Trophoblast cell (in vitro differentiated cells and primary cell): Measurements from ENCODE around the gene IFNK.

Experiments used
- DNase-seq, 2 donors: peaks; one replicate each; pipeline ENCODE4 v3.0.0-alpha.2; 2016
- H2AFZ ChIP-seq: 2 replicates; pipeline ENCODE4 v1.6.1; 2013; ENCODE audit warnings: low read length, moderate library complexity, mild to moderate bottlenecking; ENCODE audit not compliant: insufficient read depth, poor library complexity
- H2AK5ac ChIP-seq: 2 replicates; pipeline ENCODE4 v1.6.1; 2013; ENCODE audit warnings: mild to moderate bottlenecking, low read length
- H2BK120ac ChIP-seq: 2 replicates; pipeline ENCODE4 v1.6.1; 2013; ENCODE audit warnings: low read length, mild to moderate bottlenecking, moderate library complexity; ENCODE audit not compliant: insufficient read depth, poor library complexity
- H2BK12ac ChIP-seq: 2 replicates; pipeline ENCODE4 v1.6.1; 2013; ENCODE audit warnings: mild to moderate bottlenecking, low read length, moderate library complexity
- H2BK5ac ChIP-seq: 2 replicates; pipeline ENCODE4 v1.6.1; 2013; ENCODE audit warnings: low read length, low read depth, moderate library complexity, mild to moderate bottlenecking; ENCODE audit not compliant: poor library complexity
- H3K14ac ChIP-seq: 2 replicates; pipeline ENCODE4 v1.6.1; 2013; ENCODE audit warnings: mild to moderate bottlenecking, low read length
- H3K18ac ChIP-seq: 2 replicates; pipeline ENCODE4 v1.6.1; 2013; ENCODE audit warnings: mild to moderate bottlenecking, low read length
- H3K23ac ChIP-seq: 2 replicates; pipeline ENCODE4 v1.6.1; 2013; ENCODE audit warnings: low read length
- H3K27ac ChIP-seq: 2 replicates; pipeline ENCODE4 v1.5.1; 2013; ENCODE audit warnings: low read depth, mild to moderate bottlenecking, inconsistent platforms, low read length, moderate library complexity
- H3K27me3 ChIP-seq: 2 replicates; pipeline ENCODE4 v1.6.1; 2013; ENCODE audit warnings: inconsistent platforms, mild to moderate bottlenecking, low read length, moderate library complexity; ENCODE audit not compliant: insufficient read depth
- H3K36me3 ChIP-seq, 2 experiments: 1 replicate in 1 of 2; 2 replicates in 1 of 2; pipeline ENCODE4 v1.6.1; 2013; ENCODE audit warnings: low read length in 2 of 2, mild to moderate bottlenecking in 2 of 2, moderate library complexity in 1 of 2; ENCODE audit not compliant: insufficient read depth in 2 of 2, control insufficient read depth in 1 of 2
- H3K4ac ChIP-seq: 2 replicates; pipeline ENCODE4 v1.6.1; 2013; ENCODE audit warnings: low read depth, mild to moderate bottlenecking, low read length, moderate library complexity
- H3K4me1 ChIP-seq, 2 experiments: 1 replicate in 1 of 2; 2 replicates in 1 of 2; pipeline ENCODE4 v1.6.1; 2013; ENCODE audit warnings: low read length in 2 of 2, mild to moderate bottlenecking in 2 of 2, moderate library complexity in 1 of 2; ENCODE audit not compliant: insufficient read depth in 2 of 2, control insufficient read depth in 1 of 2
- H3K4me2 ChIP-seq: 2 replicates; pipeline ENCODE4 v1.6.1; 2013; ENCODE audit warnings: inconsistent platforms, mild to moderate bottlenecking, low read length, moderate library complexity
- H3K4me3 ChIP-seq: 2 replicates; pipeline ENCODE4 v1.5.1; 2013; ENCODE audit warnings: mild to moderate bottlenecking, low read depth, low read length, inconsistent platforms
- H3K79me1 ChIP-seq: one replicate; pipeline ENCODE4 v1.6.1; 2013; ENCODE audit warnings: low read length
- H3K79me2 ChIP-seq: 2 replicates; pipeline ENCODE4 v1.6.1; 2013; ENCODE audit warnings: low read length, mild to moderate bottlenecking; ENCODE audit not compliant: control insufficient read depth, insufficient read depth, poor library complexity
- H3K9ac ChIP-seq: 2 replicates; pipeline ENCODE4 v1.6.1; 2013; ENCODE audit warnings: mild to moderate bottlenecking, low read length
- H3K9me3 ChIP-seq: 2 replicates; pipeline ENCODE4 v1.6.1; 2013; ENCODE audit warnings: low read depth, mild to moderate bottlenecking, control low read depth, inconsistent platforms, low read length; ENCODE audit not compliant: insufficient read depth
- H4K12ac ChIP-seq: 2 replicates; pipeline ENCODE4 v1.6.1; 2013; ENCODE audit warnings: low read depth, mild to moderate bottlenecking, low read length, moderate library complexity
- H4K8ac ChIP-seq: 2 replicates; pipeline ENCODE4 v1.6.1; 2013; ENCODE audit warnings: low read depth, mild to moderate bottlenecking, low read length, moderate library complexity
- H4K91ac ChIP-seq: one replicate; pipeline ENCODE4 v1.6.1; 2013; ENCODE audit warnings: low read depth, mild to moderate bottlenecking, low read length, moderate library complexity
- WGBS: extraction: QIAGEN DNeasy Blood & Tissue Kit; methylation state at CpG from one replicate; pipeline ENCODE4 v1.1.7; 2013; ENCODE audit warnings: missing lambda C conversion rate; ENCODE audit not compliant: insufficient read length, insufficient coverage; ENCODE audit errors: extremely low coverage; 5-methylcytosine and 5-hydroxymethylcytosine counted together

Gene IFNK

DNA sequence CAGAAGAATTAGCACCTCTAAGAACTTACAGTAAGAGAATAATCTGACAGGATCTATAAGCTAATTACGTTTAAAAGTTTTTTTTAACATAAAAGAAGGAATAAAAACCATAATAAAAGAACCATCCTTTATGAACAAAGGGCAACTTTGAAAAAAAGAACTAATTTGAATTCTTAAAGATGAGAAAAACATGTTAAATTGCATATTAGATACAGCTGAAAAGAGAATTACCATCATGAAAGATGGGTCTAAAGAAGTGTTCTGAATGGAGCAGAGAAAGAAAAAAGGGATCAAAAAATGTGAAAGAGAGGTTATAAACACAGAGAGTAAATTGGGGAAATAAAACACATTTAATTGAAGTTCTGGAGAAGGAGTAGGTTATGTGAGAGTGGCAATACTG, 45.8 kb upstream of the IFNK start:
- no peak overlapping the region for H3K4ac ChIP-seq
- no peak overlapping the region for H4K8ac ChIP-seq
- WGBS = no CpG with 5 or more reads among the region's 1 CpG
- peaks cover 0 to 5% of the 10 kb centered on the region in 2 experiments for H3K4me1 ChIP-seq
- no peak overlapping the region for H2BK12ac ChIP-seq
- no peak overlapping the region for H2AK5ac ChIP-seq
- no peaks in the 10 kb centered on the region for H3K79me2 ChIP-seq
- no peaks in the 10 kb centered on the region for H3K27me3 ChIP-seq
- no peaks in the 10 kb centered on the region for H3K36me3 ChIP-seq
- no peaks in the 10 kb centered on the region for H3K9me3 ChIP-seq
- no peak overlapping the region for H4K91ac ChIP-seq
- no peak overlapping the region for H3K4me3 ChIP-seq
- no peak overlapping the region for H3K27ac ChIP-seq
- no peak for DNase-seq
- no peak overlapping the region for H2AFZ ChIP-seq
- H3K18ac ChIP-seq = no peak overlapping the region
- H3K79me1 ChIP-seq = no peaks in the 10 kb centered on the region
- H2BK120ac ChIP-seq = no peak overlapping the region
- no peak overlapping the region for H3K9ac ChIP-seq
- H3K23ac ChIP-seq = no peak overlapping the region
- no peak overlapping the region for H3K4me2 ChIP-seq
- H4K12ac ChIP-seq = no peak overlapping the region
- no peak overlapping the region for H3K14ac ChIP-seq
- no peak overlapping the region for H2BK5ac ChIP-seq

DNA sequence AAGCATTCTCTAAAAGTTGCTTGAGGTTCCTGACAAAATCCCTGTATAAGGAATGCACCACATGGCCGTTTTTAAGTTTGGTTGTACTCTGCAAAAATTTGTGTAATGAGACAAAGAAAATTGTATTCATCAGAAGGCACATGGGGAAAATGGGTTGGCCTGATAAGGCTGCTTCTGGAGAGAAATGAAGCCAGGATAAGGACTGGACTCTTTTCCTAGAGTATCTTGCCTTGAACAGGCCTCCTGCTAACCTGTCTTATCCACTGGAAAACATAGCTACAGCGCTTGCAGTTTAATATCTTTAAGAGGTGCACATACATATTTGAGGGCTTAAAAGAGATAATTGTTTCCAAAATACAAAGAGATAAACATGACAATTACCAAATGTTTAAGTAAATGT, 41.4 kb upstream of the IFNK start:
- H2BK12ac ChIP-seq = no peak overlapping the region
- no peak overlapping the region for H2BK5ac ChIP-seq
- no peak overlapping the region for H3K4ac ChIP-seq
- no peak overlapping the region for H3K9ac ChIP-seq
- no peaks in the 10 kb centered on the region for H3K27me3 ChIP-seq
- no peaks in the 10 kb centered on the region for H3K9me3 ChIP-seq
- no peaks in the 10 kb centered on the region for H3K36me3 ChIP-seq
- no peak overlapping the region for H3K4me3 ChIP-seq
- no peak overlapping the region for H3K18ac ChIP-seq
- no peak overlapping the region for H2AK5ac ChIP-seq
- H3K23ac ChIP-seq = no peak overlapping the region
- H4K12ac ChIP-seq = no peak overlapping the region
- no peak overlapping the region for H3K4me2 ChIP-seq
- H4K91ac ChIP-seq = no peak overlapping the region
- no peak overlapping the region for H4K8ac ChIP-seq
- H3K79me2 ChIP-seq = peaks cover 3% of the 10 kb centered on the region
- WGBS = no CpG with 5 or more reads among the region's 2 CpGs
- H3K14ac ChIP-seq = no peak overlapping the region
- H3K79me1 ChIP-seq = peaks cover 5% of the 10 kb centered on the region
- no peak overlapping the region for H2BK120ac ChIP-seq
- no peak overlapping the region for H2AFZ ChIP-seq
- H3K27ac ChIP-seq = no peak overlapping the region
- DNase-seq = no peak
- peaks cover 6 to 10% of the 10 kb centered on the region in 2 experiments for H3K4me1 ChIP-seq

DNA sequence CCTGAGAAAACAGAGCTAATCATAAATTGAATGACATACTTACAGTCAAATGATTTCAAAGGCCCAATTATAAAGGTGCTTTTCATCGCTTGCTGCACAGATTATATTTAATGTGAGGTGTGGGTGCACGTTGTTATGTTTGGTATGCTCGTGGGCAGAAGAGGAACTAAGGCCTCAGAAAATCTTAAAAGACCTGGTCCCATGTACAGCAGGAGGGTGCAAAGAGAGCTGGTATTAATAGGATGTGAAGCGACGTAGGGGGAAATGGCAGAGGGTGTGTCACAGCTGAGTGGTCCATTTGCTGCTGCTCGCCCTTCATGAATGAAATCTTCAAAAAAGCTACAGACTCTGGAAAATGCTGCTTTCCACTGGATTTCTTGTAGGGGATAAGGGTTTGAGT, 40.5 kb upstream of the IFNK start:
- Histone ChIP-seq H4K8ac (no peak overlapping the region), H3K27ac (no peak overlapping the region), H3K79me2 (peaks cover 3% of the 10 kb centered on the region), H2AK5ac (no peak overlapping the region), H4K91ac (no peak overlapping the region), H3K14ac (no peak overlapping the region), H2BK5ac (no peak overlapping the region), H2BK12ac (no peak overlapping the region), H3K4me3 (no peak overlapping the region), H3K4ac (no peak overlapping the region), H3K9ac (no peak overlapping the region), H3K27me3 (no peaks in the 10 kb centered on the region), H3K36me3 (no peaks in the 10 kb centered on the region), H2BK120ac (no peak overlapping the region), H3K4me2 (no peak overlapping the region), H3K18ac (no peak overlapping the region), H3K9me3 (no peaks in the 10 kb centered on the region), H2AFZ (no peak overlapping the region), H3K4me1 (peaks cover 9 to 12% of the 10 kb centered on the region in 2 experiments), H4K12ac (no peak overlapping the region), H3K23ac (no peak overlapping the region), H3K79me1 (peaks cover 6% of the 10 kb centered on the region)
- WGBS = no CpG with 5 or more reads among the region's 6 CpGs
- no peak for DNase-seq

DNA sequence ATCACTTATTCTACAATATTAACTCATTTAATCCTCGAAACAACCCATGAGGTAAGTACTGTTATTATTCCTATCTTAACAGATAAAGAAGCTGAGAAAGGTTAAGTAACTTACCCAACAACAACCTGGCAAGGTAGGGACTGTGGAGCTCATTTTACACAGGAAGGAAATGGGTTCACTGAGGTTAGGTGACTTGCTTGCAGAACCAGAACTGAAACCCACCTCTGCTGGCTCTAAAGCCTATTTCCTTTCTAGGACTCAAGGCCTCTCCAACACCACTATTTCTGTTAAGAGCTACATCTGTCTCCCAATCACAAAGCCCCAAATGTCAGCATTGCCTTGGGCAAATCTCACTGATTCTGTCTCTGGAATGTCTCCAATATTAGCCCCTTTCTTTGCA, 38.9 kb upstream of the IFNK start:
- H3K9ac ChIP-seq = no peak overlapping the region
- no peak overlapping the region for H3K14ac ChIP-seq
- H3K27ac ChIP-seq = no peak overlapping the region
- H2AK5ac ChIP-seq = no peak overlapping the region
- no peaks in the 10 kb centered on the region for H3K36me3 ChIP-seq
- no peak overlapping the region for H3K4me2 ChIP-seq
- H2BK5ac ChIP-seq = no peak overlapping the region
- H4K8ac ChIP-seq = no peak overlapping the region
- H3K9me3 ChIP-seq = no peaks in the 10 kb centered on the region
- H4K91ac ChIP-seq = no peak overlapping the region
- no peak overlapping the region for H4K12ac ChIP-seq
- H3K4me3 ChIP-seq = no peak overlapping the region
- H3K79me2 ChIP-seq = peaks cover 4% of the 10 kb centered on the region
- no peak overlapping the region for H3K23ac ChIP-seq
- peaks cover 11 to 15% of the 10 kb centered on the region in 2 experiments for H3K4me1 ChIP-seq
- peaks cover 8% of the 10 kb centered on the region for H3K79me1 ChIP-seq
- no peak overlapping the region for H3K4ac ChIP-seq
- no peak overlapping the region for H2AFZ ChIP-seq
- H3K27me3 ChIP-seq = no peaks in the 10 kb centered on the region
- H2BK12ac ChIP-seq = no peak overlapping the region
- no peak overlapping the region for H2BK120ac ChIP-seq
- no CpG with 5 or more reads among the region's 1 CpG for WGBS
- no peak overlapping the region for H3K18ac ChIP-seq
- no peak for DNase-seq
